SK-N-SH treated with all-trans-retinoic acid at 6 μM for 48 hours (cell line): Measurements from ENCODE around the gene PRTFDC1.
"Not testable (repeated sequence)": the region's sequence is repeated elsewhere in the genome, so short reads cannot be mapped to it uniquely, and the experiment has no call there.

Experiments used
- ATAC-seq: fragments of 200-7000 bp; cut with Tn5 transposase; 3 replicates; pipeline ENCODE4 v1.9.1; 2020; ENCODE audit warnings: mild to moderate bottlenecking, moderate library complexity
- ARNTL ChIP-seq: fragments of 450-650 bp; formaldehyde crosslinking; IDR thresholded peaks from 2 replicates; pipeline ENCODE4 v1.5.0; 2020; ENCODE audit warnings: low read depth, mild to moderate bottlenecking, moderate library complexity, borderline replicate concordance
- BACH2 ChIP-seq: fragments of 250-450 bp; sonication (Bioruptor Pico); IDR thresholded peaks from 2 replicates; pipeline ENCODE4 v1.9.0; 2021; ENCODE audit warnings: mild to moderate bottlenecking, borderline replicate concordance
- CSDC2 ChIP-seq: fragments of 250-450 bp; sonication (Bioruptor Pico); IDR thresholded peaks from 2 replicates; pipeline ENCODE4 v1.5.0; 2020; ENCODE audit warnings: mild to moderate bottlenecking, moderate library complexity
- GLIS3 ChIP-seq: fragments of 250-450 bp; sonication (Bioruptor Pico); IDR thresholded peaks from 2 replicates; pipeline ENCODE4 v1.5.0; 2020; ENCODE audit warnings: mild to moderate bottlenecking, moderate library complexity
- OSR1 ChIP-seq: fragments of 250-450 bp; sonication (Bioruptor Pico); IDR thresholded peaks from 2 replicates; pipeline ENCODE4 v1.8.0; 2022; ENCODE audit warnings: moderate library complexity, mild to moderate bottlenecking, inconsistent platforms
- PPARA ChIP-seq: fragments of 250-450 bp; sonication (Bioruptor Pico); IDR thresholded peaks from 2 replicates; pipeline ENCODE4 v1.5.0; 2020; ENCODE audit warnings: mild to moderate bottlenecking, borderline replicate concordance
- RARB ChIP-seq: fragments of 250-450 bp; sonication (Bioruptor Pico); IDR thresholded peaks from 2 replicates; pipeline ENCODE4 v1.8.0; 2021; ENCODE audit warnings: mild to moderate bottlenecking, moderate library complexity
- SNAI2 ChIP-seq: fragments of 250-450 bp; sonication (Bioruptor Pico); IDR thresholded peaks from 2 replicates; pipeline ENCODE4 v1.5.0; 2020; ENCODE audit warnings: mild to moderate bottlenecking, moderate library complexity
- TCF4 ChIP-seq: fragments of 250-450 bp; sonication (Bioruptor Pico); IDR thresholded peaks from 2 replicates; pipeline ENCODE4 v1.8.0; 2021; ENCODE audit warnings: mild to moderate bottlenecking, moderate library complexity, borderline replicate concordance
- TOX ChIP-seq: fragments of 250-450 bp; sonication (Bioruptor Pico); IDR thresholded peaks from 2 replicates; pipeline ENCODE4 v1.8.0; 2021; ENCODE audit warnings: mild to moderate bottlenecking, moderate library complexity, borderline replicate concordance
- ZC3H10 ChIP-seq: fragments of 250-450 bp; sonication (Bioruptor Pico); IDR thresholded peaks from 2 replicates; pipeline ENCODE4 v1.5.1; 2021; ENCODE audit warnings: mild to moderate bottlenecking, moderate library complexity
- ZFP3 ChIP-seq: fragments of 250-450 bp; sonication (Bioruptor Pico); IDR thresholded peaks from 2 replicates; pipeline ENCODE4 v1.5.0; 2020; ENCODE audit warnings: mild to moderate bottlenecking, moderate library complexity
- ZFP30 ChIP-seq: fragments of 450-650 bp; formaldehyde crosslinking; IDR thresholded peaks from 2 replicates; pipeline ENCODE4 v1.5.0; 2022; ENCODE audit warnings: mild to moderate bottlenecking, moderate library complexity
- ZNF565 ChIP-seq: fragments of 450-650 bp; formaldehyde crosslinking; conservative IDR thresholded peaks from 2 replicates; pipeline ENCODE4 v1.5.0; 2020; ENCODE audit warnings: low read depth, mild to moderate bottlenecking, moderate library complexity
- ZNF70 ChIP-seq: fragments of 450-650 bp; formaldehyde crosslinking; IDR thresholded peaks from 2 replicates; pipeline ENCODE4 v1.5.0; 2020; ENCODE audit warnings: mild to moderate bottlenecking, moderate library complexity
- ZNF8 ChIP-seq: fragments of 450-650 bp; formaldehyde crosslinking; IDR thresholded peaks from 2 replicates; pipeline ENCODE4 v1.5.0; 2020; ENCODE audit warnings: mild to moderate bottlenecking, moderate library complexity
- TF ChIP-seq, protein P1 (sequence below): fragments of 250-450 bp; sonication (Bioruptor Pico); IDR thresholded peaks from 2 replicates; pipeline ENCODE4 v1.5.0; 2020; ENCODE audit warnings: mild to moderate bottlenecking, moderate library complexity
- TF ChIP-seq, protein P2 (sequence below): fragments of 250-450 bp; sonication (Bioruptor Pico); IDR thresholded peaks from 2 replicates; pipeline ENCODE4 v1.5.1; 2021; ENCODE audit warnings: mild to moderate bottlenecking, moderate library complexity
- TF ChIP-seq, protein P3 (sequence below): fragments of 250-450 bp; sonication (Bioruptor Pico); IDR thresholded peaks from 2 replicates; pipeline ENCODE4 v1.8.0; 2021; ENCODE audit warnings: low read depth, mild to moderate bottlenecking, moderate library complexity, borderline replicate concordance
- TF ChIP-seq, protein P4 (sequence below): fragments of 250-450 bp; sonication (Bioruptor Pico); IDR thresholded peaks from 2 replicates; pipeline ENCODE4 v1.5.1; 2020; ENCODE audit warnings: low read depth, mild to moderate bottlenecking, moderate library complexity
- TF ChIP-seq, protein P5 (sequence below): fragments of 250-450 bp; sonication (Bioruptor Pico); IDR thresholded peaks from 2 replicates; pipeline ENCODE4 v1.8.0; 2020; ENCODE audit warnings: mild to moderate bottlenecking, moderate library complexity, borderline replicate concordance

PRTFDC1 gene

DNA sequence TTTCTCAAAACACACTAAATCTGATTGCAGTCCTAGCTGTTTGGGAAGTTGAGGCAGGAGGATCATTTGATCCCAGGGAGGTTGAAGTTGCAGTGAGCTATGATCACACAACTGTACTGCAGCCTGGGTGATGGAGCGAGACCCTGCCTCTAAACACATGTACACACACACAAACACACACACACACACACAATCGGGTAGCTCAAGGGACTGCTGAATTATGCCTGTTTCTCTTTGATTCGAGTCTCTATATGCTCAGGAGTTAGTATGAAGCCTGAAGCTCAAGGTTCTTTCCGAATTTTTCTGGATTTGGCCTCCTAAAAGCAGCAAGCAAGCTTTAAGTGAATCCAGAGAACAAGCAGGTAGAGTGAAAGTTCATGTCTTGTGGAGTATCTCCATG is 22.5 kb downstream of the PRTFDC1 start:
- TF ChIP-seq, protein P1, sequence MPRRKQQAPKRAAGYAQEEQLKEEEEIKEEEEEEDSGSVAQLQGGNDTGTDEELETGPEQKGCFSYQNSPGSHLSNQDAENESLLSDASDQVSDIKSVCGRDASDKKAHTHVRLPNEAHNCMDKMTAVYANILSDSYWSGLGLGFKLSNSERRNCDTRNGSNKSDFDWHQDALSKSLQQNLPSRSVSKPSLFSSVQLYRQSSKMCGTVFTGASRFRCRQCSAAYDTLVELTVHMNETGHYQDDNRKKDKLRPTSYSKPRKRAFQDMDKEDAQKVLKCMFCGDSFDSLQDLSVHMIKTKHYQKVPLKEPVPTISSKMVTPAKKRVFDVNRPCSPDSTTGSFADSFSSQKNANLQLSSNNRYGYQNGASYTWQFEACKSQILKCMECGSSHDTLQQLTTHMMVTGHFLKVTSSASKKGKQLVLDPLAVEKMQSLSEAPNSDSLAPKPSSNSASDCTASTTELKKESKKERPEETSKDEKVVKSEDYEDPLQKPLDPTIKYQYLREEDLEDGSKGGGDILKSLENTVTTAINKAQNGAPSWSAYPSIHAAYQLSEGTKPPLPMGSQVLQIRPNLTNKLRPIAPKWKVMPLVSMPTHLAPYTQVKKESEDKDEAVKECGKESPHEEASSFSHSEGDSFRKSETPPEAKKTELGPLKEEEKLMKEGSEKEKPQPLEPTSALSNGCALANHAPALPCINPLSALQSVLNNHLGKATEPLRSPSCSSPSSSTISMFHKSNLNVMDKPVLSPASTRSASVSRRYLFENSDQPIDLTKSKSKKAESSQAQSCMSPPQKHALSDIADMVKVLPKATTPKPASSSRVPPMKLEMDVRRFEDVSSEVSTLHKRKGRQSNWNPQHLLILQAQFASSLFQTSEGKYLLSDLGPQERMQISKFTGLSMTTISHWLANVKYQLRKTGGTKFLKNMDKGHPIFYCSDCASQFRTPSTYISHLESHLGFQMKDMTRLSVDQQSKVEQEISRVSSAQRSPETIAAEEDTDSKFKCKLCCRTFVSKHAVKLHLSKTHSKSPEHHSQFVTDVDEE (CRISPR knock-in tag), result no peak
- TF ChIP-seq PPARA (CRISPR knock-in tag) (no peak), ZNF70 (CRISPR knock-in tag) (no peak), ZNF8 (CRISPR knock-in tag) (no peak)
- TF ChIP-seq, protein P2, sequence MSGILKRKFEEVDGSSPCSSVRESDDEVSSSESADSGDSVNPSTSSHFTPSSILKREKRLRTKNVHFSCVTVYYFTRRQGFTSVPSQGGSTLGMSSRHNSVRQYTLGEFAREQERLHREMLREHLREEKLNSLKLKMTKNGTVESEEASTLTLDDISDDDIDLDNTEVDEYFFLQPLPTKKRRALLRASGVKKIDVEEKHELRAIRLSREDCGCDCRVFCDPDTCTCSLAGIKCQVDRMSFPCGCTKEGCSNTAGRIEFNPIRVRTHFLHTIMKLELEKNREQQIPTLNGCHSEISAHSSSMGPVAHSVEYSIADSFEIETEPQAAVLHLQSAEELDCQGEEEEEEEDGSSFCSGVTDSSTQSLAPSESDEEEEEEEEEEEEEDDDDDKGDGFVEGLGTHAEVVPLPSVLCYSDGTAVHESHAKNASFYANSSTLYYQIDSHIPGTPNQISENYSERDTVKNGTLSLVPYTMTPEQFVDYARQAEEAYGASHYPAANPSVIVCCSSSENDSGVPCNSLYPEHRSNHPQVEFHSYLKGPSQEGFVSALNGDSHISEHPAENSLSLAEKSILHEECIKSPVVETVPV (CRISPR knock-in tag), result no peak
- TF ChIP-seq, protein P3, sequence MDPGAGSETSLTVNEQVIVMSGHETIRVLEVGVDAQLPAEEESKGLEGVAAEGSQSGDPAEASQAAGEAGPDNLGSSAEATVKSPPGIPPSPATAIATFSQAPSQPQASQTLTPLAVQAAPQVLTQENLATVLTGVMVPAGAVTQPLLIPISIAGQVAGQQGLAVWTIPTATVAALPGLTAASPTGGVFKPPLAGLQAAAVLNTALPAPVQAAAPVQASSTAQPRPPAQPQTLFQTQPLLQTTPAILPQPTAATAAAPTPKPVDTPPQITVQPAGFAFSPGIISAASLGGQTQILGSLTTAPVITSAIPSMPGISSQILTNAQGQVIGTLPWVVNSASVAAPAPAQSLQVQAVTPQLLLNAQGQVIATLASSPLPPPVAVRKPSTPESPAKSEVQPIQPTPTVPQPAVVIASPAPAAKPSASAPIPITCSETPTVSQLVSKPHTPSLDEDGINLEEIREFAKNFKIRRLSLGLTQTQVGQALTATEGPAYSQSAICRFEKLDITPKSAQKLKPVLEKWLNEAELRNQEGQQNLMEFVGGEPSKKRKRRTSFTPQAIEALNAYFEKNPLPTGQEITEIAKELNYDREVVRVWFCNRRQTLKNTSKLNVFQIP, result no peak
- ATAC-seq, result no peak

DNA sequence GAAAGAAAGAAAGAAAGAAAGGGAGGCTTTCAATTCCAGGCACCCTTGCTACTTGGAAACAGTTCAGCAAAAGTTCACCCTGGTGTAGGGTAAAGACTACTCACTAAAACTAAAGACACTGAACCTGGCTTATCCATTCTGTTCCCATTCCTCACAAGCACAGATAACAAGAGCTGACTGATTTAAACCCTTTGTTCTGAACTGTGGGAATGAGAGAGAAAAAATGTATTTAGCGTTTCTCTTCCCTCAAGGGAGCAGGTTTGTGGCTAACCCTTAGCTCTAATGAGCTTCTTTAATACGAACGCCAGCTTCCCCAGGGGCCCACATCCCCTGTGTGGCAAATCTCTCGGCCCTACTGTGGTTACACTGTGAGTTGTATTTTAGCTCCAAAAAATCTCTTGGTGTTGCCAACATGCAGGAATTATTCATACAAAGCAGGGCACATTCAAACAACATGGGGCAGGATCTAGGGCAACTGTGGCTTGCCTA is 23.3 kb downstream of the PRTFDC1 start:
- TF ChIP-seq RARB, result no peak
- TF ChIP-seq TOX (CRISPR knock-in tag), result no peak
- no peak for TF ChIP-seq TCF4 (CRISPR knock-in tag)
- TF ChIP-seq ZNF565, result no peak
- TF ChIP-seq ZNF70 (CRISPR knock-in tag), result no peak
- TF ChIP-seq, protein P3, result no peak
- no peak for ATAC-seq

DNA sequence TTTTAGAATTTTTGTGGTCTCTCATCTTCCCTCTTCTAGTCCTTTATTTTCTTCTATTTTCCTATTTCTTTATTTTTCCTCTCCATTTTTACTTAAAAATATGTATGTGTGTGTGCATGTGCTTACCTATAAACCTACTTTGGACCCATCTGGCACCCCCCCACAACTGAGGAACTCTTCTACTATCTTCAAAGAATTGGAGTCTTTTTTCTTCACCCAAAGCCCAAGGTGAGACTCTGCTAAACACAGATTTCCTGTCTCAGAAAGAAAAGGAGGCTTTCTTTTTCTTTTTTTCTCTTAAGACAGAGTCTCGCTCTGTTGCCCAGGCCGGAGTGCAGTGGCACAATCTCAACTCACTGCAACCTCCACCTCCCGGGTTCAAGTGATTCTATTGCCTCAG is 24.2 kb downstream of the PRTFDC1 start:
- no peak for TF ChIP-seq TOX (CRISPR knock-in tag)
- ATAC-seq, result no peak

DNA sequence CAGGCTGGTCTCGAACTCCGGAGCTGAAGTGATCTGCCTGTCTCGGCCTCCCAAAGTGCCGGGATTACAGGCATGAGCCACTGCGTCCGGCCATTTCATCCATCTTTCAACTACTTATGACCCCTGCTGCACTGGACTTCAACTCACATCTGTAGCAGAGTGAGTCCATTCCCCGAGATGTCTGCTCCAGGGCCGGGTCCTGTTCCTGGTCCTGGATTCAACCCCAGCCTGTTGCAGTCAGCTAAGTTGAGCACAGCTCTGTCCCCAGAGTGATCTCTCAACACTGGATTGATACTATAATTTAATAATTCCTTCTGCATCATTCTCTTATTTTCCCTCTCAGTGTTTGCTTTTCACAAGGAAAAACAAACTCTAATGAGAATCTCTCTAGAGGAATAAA is 25.8 kb downstream of the PRTFDC1 start:
- no peak for TF ChIP-seq BACH2 (CRISPR knock-in tag)
- TF ChIP-seq, protein P2 (CRISPR knock-in tag), result no peak
- TF ChIP-seq ZNF8 (CRISPR knock-in tag), result no peak
- TF ChIP-seq, protein P4, sequence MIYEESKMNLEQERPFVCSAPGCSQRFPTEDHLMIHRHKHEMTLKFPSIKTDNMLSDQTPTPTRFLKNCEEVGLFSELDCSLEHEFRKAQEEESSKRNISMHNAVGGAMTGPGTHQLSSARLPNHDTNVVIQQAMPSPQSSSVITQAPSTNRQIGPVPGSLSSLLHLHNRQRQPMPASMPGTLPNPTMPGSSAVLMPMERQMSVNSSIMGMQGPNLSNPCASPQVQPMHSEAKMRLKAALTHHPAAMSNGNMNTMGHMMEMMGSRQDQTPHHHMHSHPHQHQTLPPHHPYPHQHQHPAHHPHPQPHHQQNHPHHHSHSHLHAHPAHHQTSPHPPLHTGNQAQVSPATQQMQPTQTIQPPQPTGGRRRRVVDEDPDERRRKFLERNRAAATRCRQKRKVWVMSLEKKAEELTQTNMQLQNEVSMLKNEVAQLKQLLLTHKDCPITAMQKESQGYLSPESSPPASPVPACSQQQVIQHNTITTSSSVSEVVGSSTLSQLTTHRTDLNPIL, result no peak
- ATAC-seq, result no peak

DNA sequence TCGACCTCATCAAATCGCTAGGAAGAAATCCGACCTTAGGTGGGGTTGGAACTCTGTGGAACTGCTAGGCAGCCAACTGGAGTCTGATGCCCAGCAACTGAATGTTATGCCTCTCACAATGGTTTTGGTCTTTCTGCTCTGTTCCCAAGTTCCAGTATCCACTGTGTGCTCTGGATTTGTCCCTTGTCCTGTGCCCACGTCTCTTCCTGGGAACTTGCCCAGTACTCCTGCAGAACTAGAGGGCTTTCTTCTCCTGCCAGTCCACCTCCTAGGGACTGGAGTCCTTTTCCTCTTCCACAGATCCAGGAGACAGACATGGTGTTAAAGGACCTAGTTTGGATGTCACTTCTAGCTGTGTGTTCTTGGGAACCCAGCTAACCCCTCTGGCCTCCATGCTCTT is 26.6 kb downstream of the PRTFDC1 start:
- ATAC-seq, result no peak

DNA sequence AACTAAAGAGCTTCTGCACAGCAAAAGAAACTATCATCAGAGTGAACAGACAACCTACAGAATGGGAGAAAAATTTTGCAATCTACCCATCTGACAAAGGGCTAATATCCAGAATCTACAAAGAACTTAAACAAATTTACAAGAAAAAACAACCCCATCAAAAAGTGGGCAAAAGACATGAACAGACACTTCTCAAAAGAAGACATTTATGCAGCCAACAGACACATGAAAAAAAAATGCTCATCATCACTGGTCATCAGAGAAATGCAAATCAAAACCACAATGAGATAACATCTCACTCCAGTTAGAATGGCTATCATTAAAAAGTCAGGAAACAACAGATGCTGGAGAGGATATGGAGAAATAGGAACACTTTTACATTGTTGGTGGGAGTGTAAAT is 27.9 kb downstream of the PRTFDC1 start:
- not testable (repeated sequence) for ATAC-seq

More for the DNA sequence above, 26.6 kb downstream of the PRTFDC1 start:
- TF ChIP-seq ARNTL (CRISPR knock-in tag), result no peak
- no peak for TF ChIP-seq CSDC2
- TF ChIP-seq, protein P5, sequence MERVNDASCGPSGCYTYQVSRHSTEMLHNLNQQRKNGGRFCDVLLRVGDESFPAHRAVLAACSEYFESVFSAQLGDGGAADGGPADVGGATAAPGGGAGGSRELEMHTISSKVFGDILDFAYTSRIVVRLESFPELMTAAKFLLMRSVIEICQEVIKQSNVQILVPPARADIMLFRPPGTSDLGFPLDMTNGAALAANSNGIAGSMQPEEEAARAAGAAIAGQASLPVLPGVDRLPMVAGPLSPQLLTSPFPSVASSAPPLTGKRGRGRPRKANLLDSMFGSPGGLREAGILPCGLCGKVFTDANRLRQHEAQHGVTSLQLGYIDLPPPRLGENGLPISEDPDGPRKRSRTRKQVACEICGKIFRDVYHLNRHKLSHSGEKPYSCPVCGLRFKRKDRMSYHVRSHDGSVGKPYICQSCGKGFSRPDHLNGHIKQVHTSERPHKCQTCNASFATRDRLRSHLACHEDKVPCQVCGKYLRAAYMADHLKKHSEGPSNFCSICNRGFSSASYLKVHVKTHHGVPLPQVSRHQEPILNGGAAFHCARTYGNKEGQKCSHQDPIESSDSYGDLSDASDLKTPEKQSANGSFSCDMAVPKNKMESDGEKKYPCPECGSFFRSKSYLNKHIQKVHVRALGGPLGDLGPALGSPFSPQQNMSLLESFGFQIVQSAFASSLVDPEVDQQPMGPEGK (CRISPR knock-in tag), result no peak
- no peak for TF ChIP-seq ZC3H10 (CRISPR knock-in tag)
- TF ChIP-seq ZFP30, result no peak
- no peak for TF ChIP-seq OSR1 (CRISPR knock-in tag)
- TF ChIP-seq PPARA (CRISPR knock-in tag), result no peak
- TF ChIP-seq BACH2 (CRISPR knock-in tag), result no peak
- no peak for TF ChIP-seq SNAI2 (CRISPR knock-in tag)
- TF ChIP-seq TCF4 (CRISPR knock-in tag), result no peak
- no peak for TF ChIP-seq RARB
- no peak for TF ChIP-seq GLIS3 (CRISPR knock-in tag)
- TF ChIP-seq ZNF8 (CRISPR knock-in tag), result no peak
- no peak for TF ChIP-seq ZFP3 (CRISPR knock-in tag)
